ENCODE measurements around the gene FADS1. TPM values are rescaled to one million over a fixed set of nuclear protein-coding genes. Genes with fewer than 3 reads are reported as not detected.

FADS1 gene
- total RNA-seq, 1 experiment from 2014 or later = 115 TPM

GRCh38 chr11:61782841-61783240 is 34.0 kb downstream of the FADS1 start:
- H3K4me3 ChIP-seq (ENCODE audit: insufficient read depth, low read depth, low read length) = no peak overlapping the region
- peaks cover 14% of the 10 kb centered on the region for H3K36me3 ChIP-seq (replicated peaks; ENCODE audit: control insufficient read depth, insufficient read depth, low read length)
- H3K27me3 ChIP-seq (ENCODE audit: control insufficient read depth, insufficient read depth, low read length) = no peaks in the 10 kb centered on the region
- peak; percentile 42 for DNase-seq

GRCh38 chr11:61782299-61782698 is 34.5 kb downstream of the FADS1 start:
- no peak overlapping the region for H3K4me3 ChIP-seq (ENCODE audit: insufficient read depth, low read depth, low read length)
- peak; percentile 56 for DNase-seq
- H3K27me3 ChIP-seq (ENCODE audit: control insufficient read depth, insufficient read depth, low read length) = no peaks in the 10 kb centered on the region
- peaks cover 11% of the 10 kb centered on the region for H3K36me3 ChIP-seq (replicated peaks; ENCODE audit: control insufficient read depth, insufficient read depth, low read length)

- no peak overlapping the region for H3K4me3 ChIP-seq (ENCODE audit: insufficient read depth, low read depth, low read length)
- peaks cover 4% of the 10 kb centered on the region; the same call in 1 of the 2 replicates for H3K27me3 ChIP-seq (ENCODE audit: control insufficient read depth, insufficient read depth, low read length)
- peak; percentile 57 for DNase-seq
- H3K36me3 ChIP-seq (replicated peaks; ENCODE audit: control insufficient read depth, insufficient read depth, low read length) = peaks cover 5% of the 10 kb centered on the region
Observed at GRCh38 chr11:61781585-61781984, 35.2 kb downstream of the FADS1 start.

DNA sequence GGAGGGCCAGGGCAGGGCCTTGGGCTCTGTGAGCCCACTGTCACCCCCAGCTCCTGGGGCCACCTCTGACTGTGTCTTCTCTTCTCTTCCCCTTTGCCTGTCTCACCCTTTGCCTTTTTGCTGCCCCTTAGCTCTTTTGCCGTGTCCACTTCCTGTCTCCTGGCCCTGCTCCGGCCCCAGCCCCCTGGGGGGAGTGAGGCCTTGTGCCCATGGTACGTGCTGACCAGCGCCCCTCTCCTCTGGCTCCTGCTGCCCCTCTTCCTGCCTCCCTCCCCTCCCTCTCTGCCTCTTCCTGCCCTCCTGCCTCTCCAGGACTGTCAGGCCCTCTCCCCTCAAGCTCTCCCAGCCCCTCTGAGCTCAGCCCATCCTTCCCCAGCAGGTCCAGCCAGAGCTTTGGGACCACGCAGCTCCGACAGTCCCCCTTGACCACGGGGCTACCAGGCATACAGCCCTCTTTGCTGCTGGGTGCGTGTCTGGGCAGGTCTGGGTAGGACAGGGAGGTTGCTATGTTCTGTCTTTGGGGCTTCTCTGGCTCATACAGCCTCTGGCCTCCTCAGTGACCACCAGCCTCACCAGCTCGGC is 36.1 kb downstream of the FADS1 start:
- H3K36me3 ChIP-seq (replicated peaks; ENCODE audit: control insufficient read depth, insufficient read depth, low read length) = peaks cover 3% of the 10 kb centered on the region; the same call in 1 of the 2 replicates

DNA sequence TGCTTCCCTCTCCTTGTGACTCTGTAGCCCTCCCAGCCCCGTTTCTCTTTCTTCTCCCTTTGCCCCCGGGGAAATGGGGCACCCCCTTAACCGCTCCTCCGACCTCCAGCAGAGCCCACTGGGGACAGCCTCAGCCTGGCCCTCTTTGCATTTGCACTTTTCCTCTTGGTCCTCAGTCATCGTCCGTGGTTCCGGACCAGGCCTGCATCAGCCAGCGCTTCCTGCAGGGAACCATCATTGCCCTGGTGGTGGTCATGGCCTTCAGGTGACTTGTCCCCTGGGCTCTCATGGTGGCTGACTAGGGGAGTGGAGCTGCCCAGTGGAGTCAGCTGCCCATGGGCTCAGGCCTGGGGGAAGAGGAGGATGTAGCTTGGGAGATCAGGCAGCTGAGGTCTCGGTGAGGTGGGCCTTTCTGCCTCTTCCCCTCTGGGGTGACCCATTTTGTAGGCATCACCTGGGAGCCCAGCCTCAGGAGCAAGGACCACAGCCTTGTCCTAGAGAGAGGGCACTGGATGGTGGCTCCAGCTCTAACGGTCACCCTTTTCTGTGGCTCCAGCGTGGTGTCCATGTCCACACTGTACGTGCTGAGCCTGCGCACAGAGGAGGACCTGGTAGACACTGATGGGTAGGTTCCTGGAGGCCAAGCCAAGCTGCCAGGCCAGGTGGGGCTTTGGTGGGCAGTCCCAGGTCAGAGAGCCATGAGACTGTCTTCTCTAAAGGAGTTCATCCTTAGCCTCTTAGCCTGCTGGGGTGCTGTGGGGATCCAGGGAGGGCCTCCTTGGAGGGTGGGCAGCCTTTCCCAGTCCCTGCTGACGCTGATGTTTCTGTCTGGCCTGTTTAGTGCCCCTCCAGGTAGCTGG is 36.9 kb downstream of the FADS1 start:
- Histone ChIP-seq H3K36me3 (replicated peaks; ENCODE audit: control insufficient read depth, insufficient read depth, low read length) (peaks cover 2% of the 10 kb centered on the region; the same call in 1 of the 2 replicates), H3K27me3 (ENCODE audit: control insufficient read depth, insufficient read depth, low read length) (peaks cover 4% of the 10 kb centered on the region; the same call in 1 of the 2 replicates), H3K4me3 (ENCODE audit: insufficient read depth, low read depth, low read length) (no peak overlapping the region)
- DNase-seq = peak; percentile 54

More for the DNA sequence above, 36.1 kb downstream of the FADS1 start:
- peak; percentile 50 for DNase-seq
- H3K27me3 ChIP-seq (ENCODE audit: control insufficient read depth, insufficient read depth, low read length) = peaks cover 4% of the 10 kb centered on the region; the same call in 1 of the 2 replicates
- H3K4me3 ChIP-seq (ENCODE audit: insufficient read depth, low read depth, low read length) = no peak overlapping the region

DNA sequence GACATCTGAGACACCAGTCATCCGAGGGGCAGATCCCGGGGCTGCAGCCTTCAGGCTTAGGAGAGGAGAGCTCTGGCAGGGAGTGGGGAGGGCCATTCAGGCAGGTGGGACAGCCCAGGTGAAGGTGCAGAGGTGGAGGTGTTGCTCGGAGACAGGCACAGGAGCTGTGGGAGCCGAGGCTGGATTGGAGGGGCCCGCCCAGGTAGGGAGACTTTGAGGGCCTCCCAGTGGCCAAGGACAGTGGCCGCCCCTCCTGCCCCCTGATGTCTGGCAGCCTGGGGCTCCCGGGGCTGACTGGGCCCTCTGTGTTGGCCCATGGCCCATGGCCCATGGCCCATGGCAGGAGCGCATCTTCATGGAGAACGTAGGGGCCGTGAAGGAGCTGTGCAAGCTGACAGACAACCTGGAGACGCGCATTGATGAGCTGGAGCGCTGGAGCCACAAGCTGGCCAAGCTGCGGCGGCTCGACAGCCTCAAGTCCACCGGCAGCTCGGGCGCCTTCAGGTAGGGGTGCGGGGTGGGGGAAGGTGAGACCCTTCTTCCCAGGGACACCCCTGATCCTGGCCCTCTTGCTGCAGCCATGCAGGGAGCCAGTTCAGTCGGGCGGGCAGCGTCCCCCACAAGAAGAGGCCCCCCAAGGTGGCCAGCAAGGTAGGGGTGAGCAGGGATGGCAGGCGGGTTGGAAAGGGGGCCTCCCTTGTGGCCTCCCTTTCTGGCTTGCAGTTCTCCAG is 37.7 kb downstream of the FADS1 start:
- Histone ChIP-seq H3K36me3 (replicated peaks; ENCODE audit: control insufficient read depth, insufficient read depth, low read length) (peaks cover 2% of the 10 kb centered on the region; the same call in 1 of the 2 replicates), H3K4me3 (ENCODE audit: insufficient read depth, low read depth, low read length) (no peak overlapping the region), H3K27me3 (ENCODE audit: control insufficient read depth, insufficient read depth, low read length) (peaks cover 4% of the 10 kb centered on the region; the same call in 1 of the 2 replicates)
- DNase-seq = peak; percentile 70

DNA sequence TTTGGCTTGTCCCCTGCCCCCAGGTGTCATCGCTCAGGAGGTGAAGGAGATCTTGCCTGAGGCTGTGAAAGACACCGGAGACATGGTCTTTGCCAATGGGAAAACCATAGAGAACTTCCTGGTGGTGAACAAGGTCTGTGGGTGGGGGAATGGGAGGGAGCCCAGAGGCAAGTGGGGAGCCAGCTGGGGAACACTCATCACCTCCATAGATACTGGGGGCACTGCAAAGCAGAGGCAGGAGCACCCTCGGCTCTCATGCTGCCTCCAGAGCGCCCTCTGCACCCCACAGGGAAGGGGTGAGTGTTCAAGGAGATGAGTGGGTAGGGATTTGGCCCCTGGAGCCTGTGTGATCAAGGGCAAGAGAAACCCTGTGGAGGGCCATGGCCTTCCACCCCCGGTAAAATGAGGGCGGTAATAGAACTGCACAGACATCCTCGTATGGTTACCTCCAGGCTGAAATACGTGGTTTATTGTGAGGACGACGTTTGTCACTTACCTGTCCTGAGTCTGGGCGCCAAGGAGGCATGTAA is 38.4 kb downstream of the FADS1 start:
- no peak overlapping the region for H3K4me3 ChIP-seq (ENCODE audit: insufficient read depth, low read depth, low read length)
- H3K36me3 ChIP-seq (replicated peaks; ENCODE audit: control insufficient read depth, insufficient read depth, low read length) = peaks cover 2% of the 10 kb centered on the region; the same call in 1 of the 2 replicates
- H3K27me3 ChIP-seq (ENCODE audit: control insufficient read depth, insufficient read depth, low read length) = peaks cover 4% of the 10 kb centered on the region; the same call in 1 of the 2 replicates
- peak; percentile 56 for DNase-seq

- Histone ChIP-seq H3K36me3 (replicated peaks; ENCODE audit: control insufficient read depth, insufficient read depth, low read length) (no peaks in the 10 kb centered on the region; the same call in 1 of the 2 replicates), H3K27me3 (ENCODE audit: control insufficient read depth, insufficient read depth, low read length) (peaks cover 4% of the 10 kb centered on the region; the same call in 1 of the 2 replicates), H3K4me3 (ENCODE audit: insufficient read depth, low read depth, low read length) (no peak overlapping the region)
- DNase-seq = peak; percentile 98
Observed at GRCh38 chr11:61777234-61778090, 39.3 kb downstream of the FADS1 start.

- DNase-seq = peak; percentile 97
- H3K27me3 ChIP-seq (ENCODE audit: control insufficient read depth, insufficient read depth, low read length) = peaks cover 4% of the 10 kb centered on the region; the same call in 1 of the 2 replicates
- no peak overlapping the region for H3K4me3 ChIP-seq (ENCODE audit: insufficient read depth, low read depth, low read length)
- no peaks in the 10 kb centered on the region; the same call in 1 of the 2 replicates for H3K36me3 ChIP-seq (replicated peaks; ENCODE audit: control insufficient read depth, insufficient read depth, low read length)
Observed at GRCh38 chr11:61776561-61777075, 40.2 kb downstream of the FADS1 start.

DNA sequence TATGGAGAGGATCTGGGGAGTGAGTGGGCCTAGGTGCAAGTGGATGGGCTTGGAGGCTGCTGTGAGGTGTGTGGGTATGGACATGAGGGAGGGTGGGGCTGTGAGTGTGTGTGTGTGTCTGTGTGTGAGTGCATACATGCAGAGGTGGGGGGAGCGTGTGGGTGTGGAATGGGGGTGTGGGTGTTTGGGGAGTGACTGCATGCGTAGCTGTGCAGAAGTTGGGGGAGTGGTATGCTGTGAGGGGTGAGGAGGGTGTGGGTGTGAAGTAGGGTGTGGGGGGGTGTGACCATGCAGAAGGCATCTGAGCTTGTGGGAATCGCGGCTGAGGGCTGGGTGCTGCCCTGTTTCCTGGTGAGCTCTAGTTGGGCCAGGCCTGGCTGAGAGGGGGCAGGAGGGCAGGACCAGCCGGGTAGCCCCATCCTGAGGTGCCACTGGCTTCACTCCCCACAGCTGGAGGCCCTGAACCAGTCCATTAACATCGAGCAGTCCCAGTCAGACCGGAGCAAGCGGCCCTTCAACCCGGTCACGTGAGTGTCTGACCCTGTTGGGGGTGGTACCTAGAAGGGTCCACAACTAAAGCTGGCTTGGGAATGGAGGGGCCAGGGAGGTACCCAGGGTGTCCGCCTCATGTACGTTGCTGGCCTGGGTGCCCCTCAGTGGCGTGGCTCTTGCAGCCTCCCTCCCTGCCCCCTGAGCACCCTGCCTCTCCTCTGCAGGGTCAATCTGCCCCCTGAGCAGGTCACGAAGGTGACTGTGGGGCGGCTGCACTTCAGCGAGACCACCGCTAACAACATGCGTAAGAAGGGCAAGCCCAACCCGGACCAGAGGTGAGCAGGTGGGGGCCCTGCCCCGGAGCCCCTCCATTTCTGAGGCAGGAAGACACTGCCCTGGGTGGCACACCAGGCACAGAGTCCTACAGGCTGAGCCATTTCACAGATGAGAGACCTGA is 40.9 kb downstream of the FADS1 start:
- peaks cover 4% of the 10 kb centered on the region; the same call in 1 of the 2 replicates for H3K27me3 ChIP-seq (ENCODE audit: control insufficient read depth, insufficient read depth, low read length)
- H3K36me3 ChIP-seq (replicated peaks; ENCODE audit: control insufficient read depth, insufficient read depth, low read length) = no peaks in the 10 kb centered on the region; the same call in 1 of the 2 replicates
- peak; percentile 65 for DNase-seq
- no peak overlapping the region for H3K4me3 ChIP-seq (ENCODE audit: insufficient read depth, low read depth, low read length)

DNA sequence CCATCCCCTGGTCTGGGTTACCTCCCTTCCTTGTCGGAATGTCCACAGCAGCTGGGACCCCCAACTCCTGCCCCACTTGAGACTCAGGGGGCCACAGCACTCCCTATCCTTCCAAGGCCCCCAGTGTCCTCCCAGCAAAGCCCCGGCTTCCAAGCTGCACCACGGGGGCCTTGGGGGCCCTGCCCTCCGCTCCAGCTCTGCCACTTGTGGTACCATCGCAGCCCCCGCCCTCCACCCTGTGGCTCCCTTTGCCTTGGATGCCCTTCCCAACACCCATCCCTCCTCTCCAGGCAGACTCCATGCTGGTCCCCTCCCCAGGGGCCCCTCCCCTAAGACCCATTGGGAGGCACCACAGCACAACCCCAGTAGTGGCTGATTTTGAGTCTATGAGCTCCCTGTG is 41.7 kb downstream of the FADS1 start:
- DNase-seq = peak; percentile 43
- Histone ChIP-seq H3K27me3 (ENCODE audit: control insufficient read depth, insufficient read depth, low read length) (peaks cover 4% of the 10 kb centered on the region; the same call in 1 of the 2 replicates), H3K4me3 (ENCODE audit: insufficient read depth, low read depth, low read length) (no peak overlapping the region)

DNA sequence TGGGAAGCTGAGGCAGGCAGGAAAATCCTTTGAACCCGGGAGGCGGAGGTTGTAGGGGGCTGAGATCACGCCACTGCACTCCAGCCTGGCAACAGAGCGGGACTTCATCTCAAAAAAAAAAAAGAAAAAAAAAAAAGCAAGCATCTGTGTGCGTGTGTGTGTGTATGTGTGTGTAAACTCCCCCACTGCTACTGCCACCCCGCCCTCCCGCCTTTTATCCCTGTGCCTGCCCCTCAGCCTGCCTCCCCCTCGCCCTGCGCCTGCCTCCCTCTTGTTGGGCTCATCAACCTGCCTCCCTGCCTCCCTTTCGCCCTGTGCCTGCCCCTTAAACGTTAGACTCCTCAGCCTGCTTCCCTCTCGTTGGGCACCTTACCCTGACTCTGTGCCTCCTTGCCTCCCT is 42.4 kb downstream of the FADS1 start:
- peaks cover 4% of the 10 kb centered on the region; the same call in 1 of the 2 replicates for H3K27me3 ChIP-seq (ENCODE audit: control insufficient read depth, insufficient read depth, low read length)
- peak; percentile 45 for DNase-seq

More for the DNA sequence above, 41.7 kb downstream of the FADS1 start:
- H3K36me3 ChIP-seq (replicated peaks; ENCODE audit: control insufficient read depth, insufficient read depth, low read length) = no peaks in the 10 kb centered on the region; the same call in 1 of the 2 replicates

More for the DNA sequence above, 42.4 kb downstream of the FADS1 start:
- Histone ChIP-seq H3K36me3 (replicated peaks; ENCODE audit: control insufficient read depth, insufficient read depth, low read length) (no peaks in the 10 kb centered on the region), H3K4me3 (ENCODE audit: insufficient read depth, low read depth, low read length) (no peak overlapping the region)

Data from H7 (cell line).